MM.1S (cell line): ENCODE results near the gene TMOD3.

Experiments used
- DNase-seq: peaks from one replicate; pipeline ENCODE4 v3.0.0-alpha.2; 2015
- H2AFZ ChIP-seq: fragments of 300-600 bp; sonication (generic); 2 replicates; pipeline ENCODE4 v1.6.0; 2016; ENCODE audit warnings: antibody characterized with exemption, low read length
- H3F3A ChIP-seq: fragments of 300-600 bp; sonication (generic); 2 replicates; pipeline ENCODE4 v1.6.1; 2016; ENCODE audit warnings: mild to moderate bottlenecking, antibody characterized with exemption, low read length, moderate library complexity, mixed read lengths; ENCODE audit not compliant: insufficient read depth
- H3K27ac ChIP-seq: fragments of 300-600 bp; sonication (generic); 2 replicates; pipeline ENCODE4 v1.5.1; 2016; ENCODE audit warnings: mild to moderate bottlenecking, low read length
- H3K27me3 ChIP-seq: fragments of 300-600 bp; sonication (generic); replicated peaks from 2 replicates; pipeline ENCODE4 v1.6.0; 2016; ENCODE audit warnings: low read length; ENCODE audit not compliant: insufficient read depth
- H3K36me3 ChIP-seq: fragments of 300-600 bp; sonication (generic); replicated peaks from 2 replicates; pipeline ENCODE4 v1.6.1; 2016; ENCODE audit warnings: mild to moderate bottlenecking, low read length, mixed read lengths; ENCODE audit not compliant: insufficient read depth
- H3K4me1 ChIP-seq: fragments of 300-600 bp; sonication (generic); 2 replicates; pipeline ENCODE4 v1.6.1; 2016; ENCODE audit warnings: low read length, mixed read lengths
- H3K4me2 ChIP-seq: fragments of 300-600 bp; sonication (generic); 2 replicates; pipeline ENCODE4 v1.6.0; 2016; ENCODE audit warnings: low read depth, low read length
- H3K4me3 ChIP-seq: fragments of 300-600 bp; sonication (generic); 2 replicates; pipeline ENCODE4 v1.5.1; 2016; ENCODE audit warnings: low read length, mixed read lengths
- H3K79me2 ChIP-seq: fragments of 300-600 bp; sonication (generic); 2 replicates; pipeline ENCODE4 v1.6.1; 2016; ENCODE audit warnings: mixed run types, low read length, mixed read lengths
- H3K9ac ChIP-seq: fragments of 300-600 bp; sonication (generic); 2 replicates; pipeline ENCODE4 v1.6.1; 2016; ENCODE audit warnings: low read length, mixed read lengths
- H3K9me2 ChIP-seq: fragments of 300-600 bp; sonication (generic); replicated peaks from 2 replicates; pipeline ENCODE4 v1.6.1; 2016; ENCODE audit warnings: mild to moderate bottlenecking, low read length, mixed read lengths; ENCODE audit not compliant: insufficient read depth
- H3K9me3 ChIP-seq: fragments of 300-600 bp; sonication (generic); replicated peaks from 2 replicates; pipeline ENCODE4 v1.6.1; 2016; ENCODE audit warnings: mild to moderate bottlenecking, low read length, mixed read lengths; ENCODE audit not compliant: insufficient read depth
- H4K20me1 ChIP-seq: fragments of 300-600 bp; sonication (generic); 2 replicates; pipeline ENCODE4 v1.6.1; 2016; ENCODE audit warnings: mild to moderate bottlenecking, low read length, moderate library complexity, mixed read lengths; ENCODE audit not compliant: insufficient read depth
- EZH2 ChIP-seq: fragments of 300-600 bp; sonication (generic); optimal IDR thresholded peaks from 2 replicates; pipeline ENCODE3; 2017; ENCODE audit warnings: low read depth, mild to moderate bottlenecking, antibody characterized with exemption, low read length, mixed read lengths
- EZH2phosphoT487 ChIP-seq: fragments of 300-600 bp; sonication (generic); IDR thresholded peaks from 2 replicates; pipeline ENCODE4 v1.6.1; 2018; ENCODE audit warnings: antibody characterized with exemption, low read length
- TF ChIP-seq, protein P1 (sequence below): fragments of 300-600 bp; sonication (generic); IDR thresholded peaks from 2 replicates; pipeline ENCODE4 v1.5.1; 2016; ENCODE audit warnings: antibody characterized with exemption, low read length, mixed read lengths

The TMOD3 gene

GRCh38 chr15:51796847-51797401, 32.5 kb upstream of the TMOD3 start:
- H3K4me1 ChIP-seq, result peaks cover 7% of the 10 kb centered on the region
- H2AFZ ChIP-seq, result no peak overlapping the region
- no peaks in the 10 kb centered on the region for H4K20me1 ChIP-seq
- no peaks in the 10 kb centered on the region for H3K9me3 ChIP-seq
- no peak overlapping the region for H3K4me2 ChIP-seq
- no peak overlapping the region for H3K27ac ChIP-seq
- H3K4me3 ChIP-seq, result no peak overlapping the region
- H3K79me2 ChIP-seq, result no peaks in the 10 kb centered on the region
- no peak for DNase-seq
- TF ChIP-seq, protein P1, sequence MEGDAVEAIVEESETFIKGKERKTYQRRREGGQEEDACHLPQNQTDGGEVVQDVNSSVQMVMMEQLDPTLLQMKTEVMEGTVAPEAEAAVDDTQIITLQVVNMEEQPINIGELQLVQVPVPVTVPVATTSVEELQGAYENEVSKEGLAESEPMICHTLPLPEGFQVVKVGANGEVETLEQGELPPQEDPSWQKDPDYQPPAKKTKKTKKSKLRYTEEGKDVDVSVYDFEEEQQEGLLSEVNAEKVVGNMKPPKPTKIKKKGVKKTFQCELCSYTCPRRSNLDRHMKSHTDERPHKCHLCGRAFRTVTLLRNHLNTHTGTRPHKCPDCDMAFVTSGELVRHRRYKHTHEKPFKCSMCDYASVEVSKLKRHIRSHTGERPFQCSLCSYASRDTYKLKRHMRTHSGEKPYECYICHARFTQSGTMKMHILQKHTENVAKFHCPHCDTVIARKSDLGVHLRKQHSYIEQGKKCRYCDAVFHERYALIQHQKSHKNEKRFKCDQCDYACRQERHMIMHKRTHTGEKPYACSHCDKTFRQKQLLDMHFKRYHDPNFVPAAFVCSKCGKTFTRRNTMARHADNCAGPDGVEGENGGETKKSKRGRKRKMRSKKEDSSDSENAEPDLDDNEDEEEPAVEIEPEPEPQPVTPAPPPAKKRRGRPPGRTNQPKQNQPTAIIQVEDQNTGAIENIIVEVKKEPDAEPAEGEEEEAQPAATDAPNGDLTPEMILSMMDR, result no peak
- no peak for TF ChIP-seq EZH2phosphoT487
- H3K9ac ChIP-seq, result no peak overlapping the region
- H3K36me3 ChIP-seq, result no peaks in the 10 kb centered on the region
- H3F3A ChIP-seq, result no peaks in the 10 kb centered on the region
- no peaks in the 10 kb centered on the region for H3K9me2 ChIP-seq
- no peaks in the 10 kb centered on the region for H3K27me3 ChIP-seq

GRCh38 chr15:51798281-51798680, 31.2 kb upstream of the TMOD3 start:
- Histone ChIP-seq H2AFZ (no peak overlapping the region), H3F3A (no peaks in the 10 kb centered on the region), H3K27ac (no peak overlapping the region), H3K36me3 (no peaks in the 10 kb centered on the region), H3K9me2 (no peaks in the 10 kb centered on the region), H3K4me2 (no peak overlapping the region), H3K4me3 (no peak overlapping the region), H3K27me3 (no peaks in the 10 kb centered on the region), H3K79me2 (no peaks in the 10 kb centered on the region), H3K4me1 (peaks cover 2% of the 10 kb centered on the region; the same call in 1 of the 2 replicates), H4K20me1 (no peaks in the 10 kb centered on the region), H3K9ac (no peak overlapping the region), H3K9me3 (no peaks in the 10 kb centered on the region)
- TF ChIP-seq, protein P1, result no peak
- TF ChIP-seq EZH2phosphoT487 (no peak), EZH2 (no peak)
- no peak for DNase-seq

DNA sequence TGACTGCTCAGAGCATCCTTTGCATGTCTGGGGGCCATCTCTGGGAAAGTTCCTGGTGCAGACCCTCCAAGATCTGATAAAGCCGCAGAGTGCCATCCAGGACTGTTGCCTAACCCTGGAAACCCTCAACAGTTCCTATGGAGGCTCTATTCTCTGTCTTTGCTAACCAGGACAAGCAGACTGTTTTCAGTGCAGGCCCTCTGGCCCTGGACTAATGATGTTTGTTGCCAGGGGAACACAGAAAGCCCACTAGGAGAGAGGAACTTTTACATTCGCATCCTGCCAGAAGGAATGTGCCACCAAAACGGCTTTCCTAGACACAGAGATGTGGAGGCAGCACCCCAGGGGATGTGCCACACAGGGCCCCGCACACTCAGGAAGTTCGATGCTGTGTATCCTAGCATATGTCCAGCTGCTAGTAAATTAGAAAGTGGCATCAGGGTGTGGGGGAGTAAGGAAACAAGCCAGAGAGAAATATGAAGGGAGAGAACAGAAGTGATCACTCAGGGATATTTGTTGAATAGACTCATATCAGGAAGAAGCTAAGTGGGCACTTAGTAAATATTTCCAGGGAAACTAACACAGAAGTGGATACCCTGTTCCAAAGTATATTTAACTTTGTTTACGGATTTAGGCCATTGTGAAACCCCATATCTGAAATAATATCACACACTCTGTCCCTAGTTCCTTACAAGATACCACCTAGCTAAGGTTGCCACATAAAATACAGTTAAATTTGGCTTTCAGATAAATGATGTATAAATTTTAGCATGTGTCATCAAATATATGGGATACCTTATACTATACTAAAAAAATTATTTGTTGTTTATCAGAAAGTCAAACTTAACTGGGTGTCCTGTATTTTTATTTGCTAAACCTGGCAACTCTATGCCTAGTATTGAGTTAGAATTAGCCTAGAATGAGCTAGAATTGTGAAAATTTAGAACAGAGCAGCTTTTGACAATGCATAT, 29.9 kb upstream of the TMOD3 start:
- no peak overlapping the region for H3K9ac ChIP-seq
- no peak overlapping the region for H3K27ac ChIP-seq
- H3K4me1 ChIP-seq, result no peaks in the 10 kb centered on the region
- no peaks in the 10 kb centered on the region for H3K27me3 ChIP-seq
- no peaks in the 10 kb centered on the region for H3F3A ChIP-seq
- H3K79me2 ChIP-seq, result no peaks in the 10 kb centered on the region
- no peak overlapping the region for H3K4me3 ChIP-seq
- no peak overlapping the region for H3K4me2 ChIP-seq
- H4K20me1 ChIP-seq, result no peaks in the 10 kb centered on the region
- no peaks in the 10 kb centered on the region for H3K9me2 ChIP-seq
- no peaks in the 10 kb centered on the region for H3K36me3 ChIP-seq
- no peak overlapping the region for H2AFZ ChIP-seq
- H3K9me3 ChIP-seq, result no peaks in the 10 kb centered on the region
- TF ChIP-seq EZH2phosphoT487 (no peak), EZH2 (no peak)
- TF ChIP-seq, protein P1, result no peak
- DNase-seq, result no peak
